Measurements from ENCODE around the gene CLIC2. TPM values are rescaled to one million over a fixed set of nuclear protein-coding genes. Genes with fewer than 3 reads are reported as not detected.

The CLIC2 gene
- total RNA-seq, 4 donors from 2014 or later: 1.9 to 31.4 (median 4.2) TPM

DNA sequence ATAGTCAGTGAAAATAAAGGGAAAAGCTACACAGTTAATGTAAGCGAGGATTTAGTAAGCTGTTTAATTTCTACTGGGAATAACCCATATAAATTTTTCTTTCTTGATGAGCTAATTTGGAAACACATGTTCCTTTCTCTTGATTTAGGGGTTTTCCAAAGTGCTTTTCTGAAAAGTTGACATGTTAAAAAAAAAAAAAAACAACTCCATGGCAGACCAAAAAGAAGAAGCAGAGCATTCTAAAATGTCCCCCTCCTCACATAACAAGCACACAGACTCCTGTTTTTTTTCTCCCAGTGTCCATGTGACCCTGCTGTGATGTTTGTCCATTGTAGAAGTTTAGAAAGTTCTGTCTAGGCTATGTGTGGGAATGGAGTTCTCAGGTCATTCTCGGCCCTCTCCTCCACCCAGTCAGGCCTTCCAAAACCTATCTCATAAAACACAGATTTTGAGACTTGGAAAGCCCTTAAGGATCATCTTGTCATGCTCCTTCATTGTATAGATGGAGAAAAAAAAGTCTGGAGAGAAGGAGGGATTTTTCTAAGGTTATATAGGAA is 792 bp downstream of the CLIC2 start:
- Histone ChIP-seq H3K9me3 (no peaks in the 10 kb centered on the region), H3K27me3 (no peaks in the 10 kb centered on the region), H3K27ac (peak overlapping the region in 2 of 4 donors; percentile 25 to 61), H3K4me3 (peak overlapping the region in 2 of 4 donors; percentile 15 to 31), H3K4me1 (no peaks in the 10 kb centered on the region), H3K36me3 (no peaks in the 10 kb centered on the region)
- no peak for DNase-seq
- no peak for TF ChIP-seq POLR2A (IDR thresholded peaks at IDR 0.05)
- TF ChIP-seq, protein P1, sequence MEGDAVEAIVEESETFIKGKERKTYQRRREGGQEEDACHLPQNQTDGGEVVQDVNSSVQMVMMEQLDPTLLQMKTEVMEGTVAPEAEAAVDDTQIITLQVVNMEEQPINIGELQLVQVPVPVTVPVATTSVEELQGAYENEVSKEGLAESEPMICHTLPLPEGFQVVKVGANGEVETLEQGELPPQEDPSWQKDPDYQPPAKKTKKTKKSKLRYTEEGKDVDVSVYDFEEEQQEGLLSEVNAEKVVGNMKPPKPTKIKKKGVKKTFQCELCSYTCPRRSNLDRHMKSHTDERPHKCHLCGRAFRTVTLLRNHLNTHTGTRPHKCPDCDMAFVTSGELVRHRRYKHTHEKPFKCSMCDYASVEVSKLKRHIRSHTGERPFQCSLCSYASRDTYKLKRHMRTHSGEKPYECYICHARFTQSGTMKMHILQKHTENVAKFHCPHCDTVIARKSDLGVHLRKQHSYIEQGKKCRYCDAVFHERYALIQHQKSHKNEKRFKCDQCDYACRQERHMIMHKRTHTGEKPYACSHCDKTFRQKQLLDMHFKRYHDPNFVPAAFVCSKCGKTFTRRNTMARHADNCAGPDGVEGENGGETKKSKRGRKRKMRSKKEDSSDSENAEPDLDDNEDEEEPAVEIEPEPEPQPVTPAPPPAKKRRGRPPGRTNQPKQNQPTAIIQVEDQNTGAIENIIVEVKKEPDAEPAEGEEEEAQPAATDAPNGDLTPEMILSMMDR (IDR thresholded peaks at IDR 0.05): no peak

DNA sequence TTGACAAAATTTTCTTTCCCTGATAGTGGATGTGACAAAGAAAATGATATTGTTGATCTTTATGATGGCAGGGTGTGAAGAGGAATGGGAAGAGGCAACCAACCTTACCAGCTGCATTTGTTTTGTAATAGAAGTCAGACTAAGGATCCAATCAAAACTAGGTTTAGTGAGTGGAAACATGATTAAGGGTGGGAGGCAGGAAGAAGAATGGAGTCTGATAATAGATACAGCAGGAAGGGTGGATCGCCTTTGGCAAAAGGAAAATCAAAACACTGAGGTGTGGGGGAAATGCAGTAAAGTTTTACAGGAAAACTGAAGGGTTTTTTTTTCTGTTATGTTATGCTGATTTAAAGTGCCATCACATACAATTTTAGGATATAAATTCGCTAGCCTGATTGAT is 3.4 kb downstream of the CLIC2 start:
- Histone ChIP-seq H3K4me1 (no peaks in the 10 kb centered on the region), H3K36me3 (no peaks in the 10 kb centered on the region), H3K27ac (no peak overlapping the region), H3K4me3 (no peak overlapping the region), H3K27me3 (no peaks in the 10 kb centered on the region), H3K9me3 (no peaks in the 10 kb centered on the region)
- TF ChIP-seq POLR2A (IDR thresholded peaks at IDR 0.05): no peak
- TF ChIP-seq, protein P1 (IDR thresholded peaks at IDR 0.05): no peak
- DNase-seq: no peak

DNA sequence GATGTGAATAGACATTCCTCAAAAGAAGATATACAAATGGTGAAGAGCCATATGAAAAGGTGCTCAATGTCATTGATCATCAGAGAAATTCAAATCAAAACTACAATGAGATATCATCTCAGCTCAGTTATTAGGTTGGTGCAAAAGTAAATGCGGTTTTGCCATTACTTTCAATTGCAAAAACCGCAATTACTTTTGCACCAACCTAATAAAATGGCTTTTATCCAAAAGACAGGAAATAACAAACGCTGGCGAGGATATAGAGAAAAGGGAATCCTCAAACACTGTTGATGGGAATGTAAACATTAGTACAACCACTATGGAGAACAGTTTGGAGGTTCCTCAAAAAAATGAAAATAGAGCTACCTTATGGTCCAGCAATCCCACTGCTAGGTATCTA is 5.1 kb downstream of the CLIC2 start:
- H3K4me3 ChIP-seq: no peak overlapping the region
- H3K36me3 ChIP-seq: no peaks in the 10 kb centered on the region
- no peaks in the 10 kb centered on the region for H3K9me3 ChIP-seq
- H3K27me3 ChIP-seq: no peaks in the 10 kb centered on the region
- H3K4me1 ChIP-seq: no peaks in the 10 kb centered on the region
- H3K27ac ChIP-seq: no peak overlapping the region
- DNase-seq: no peak
- no peak for TF ChIP-seq POLR2A (IDR thresholded peaks at IDR 0.05)
- TF ChIP-seq, protein P1 (IDR thresholded peaks at IDR 0.05): no peak

DNA sequence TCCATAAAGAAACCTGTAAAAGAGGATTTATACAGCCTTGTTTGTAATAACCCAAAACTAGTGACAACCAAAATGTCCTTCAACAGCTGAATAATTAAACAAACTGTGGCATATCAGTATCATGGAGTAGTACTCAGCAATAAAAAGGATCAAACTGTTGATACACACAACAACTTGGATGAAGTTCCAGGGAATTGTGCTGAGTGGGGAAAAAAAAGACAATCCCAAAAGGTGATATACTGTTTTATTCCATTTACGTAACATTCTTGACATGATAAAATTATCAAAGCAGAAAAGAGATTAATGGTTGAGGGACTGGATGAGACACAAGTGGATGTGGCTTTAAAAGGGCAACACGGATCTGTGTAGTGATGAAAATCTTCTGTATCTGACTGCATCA is 7.8 kb downstream of the CLIC2 start:
- H3K4me1 ChIP-seq: no peaks in the 10 kb centered on the region
- no peaks in the 10 kb centered on the region for H3K36me3 ChIP-seq
- no peak overlapping the region for H3K4me3 ChIP-seq
- TF ChIP-seq, protein P1 (IDR thresholded peaks at IDR 0.05): no peak
- TF ChIP-seq POLR2A (IDR thresholded peaks at IDR 0.05): no peak
- DNase-seq: no peak
- H3K27ac ChIP-seq: no peak overlapping the region
- H3K27me3 ChIP-seq: no peaks in the 10 kb centered on the region
- H3K9me3 ChIP-seq: no peaks in the 10 kb centered on the region

DNA sequence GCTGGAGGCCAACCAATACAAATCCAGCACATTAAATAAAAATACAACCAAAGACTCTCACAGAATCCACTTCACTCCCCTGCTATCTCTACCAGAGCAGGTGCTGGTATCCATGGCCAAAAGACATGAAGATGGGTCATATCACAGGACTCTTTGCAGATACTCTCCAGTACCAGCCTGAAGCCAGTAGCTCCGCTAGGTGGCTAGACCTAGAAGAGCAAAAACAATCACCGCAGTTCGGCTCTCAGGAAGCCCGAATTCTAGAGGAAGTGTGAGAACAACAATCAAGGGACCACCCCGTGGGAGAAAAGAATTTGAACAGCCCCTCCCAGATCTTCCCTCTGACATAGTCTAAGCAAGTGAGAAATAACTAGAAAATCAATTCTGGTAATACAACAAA is 20.2 kb downstream of the CLIC2 start:
- Histone ChIP-seq H3K36me3 (no peaks in the 10 kb centered on the region), H3K4me1 (no peaks in the 10 kb centered on the region), H3K27me3 (no peaks in the 10 kb centered on the region), H3K4me3 (no peak overlapping the region), H3K27ac (no peak overlapping the region), H3K9me3 (no peaks in the 10 kb centered on the region)
- TF ChIP-seq POLR2A (IDR thresholded peaks at IDR 0.05): no peak
- TF ChIP-seq, protein P1 (IDR thresholded peaks at IDR 0.05): no peak
- no peak for DNase-seq

DNA sequence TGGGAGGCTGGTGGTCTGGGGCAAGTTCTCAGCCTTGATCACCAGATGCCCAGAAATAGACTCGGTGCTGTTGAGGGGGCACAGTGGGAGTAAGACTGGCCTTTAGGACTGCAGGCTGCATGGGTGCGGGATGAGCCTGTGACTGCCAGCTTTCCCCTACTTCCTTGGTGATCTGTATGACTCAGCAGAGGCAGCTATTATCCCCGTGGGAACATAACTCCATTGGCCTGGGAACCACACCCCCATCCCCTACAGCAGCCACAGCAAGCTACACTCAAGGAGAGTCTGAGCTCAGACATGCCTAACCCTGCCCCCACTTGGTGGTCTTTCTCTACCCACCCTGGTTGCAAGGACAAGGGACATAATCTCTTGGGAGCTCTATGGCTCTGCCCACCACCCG is 20.6 kb downstream of the CLIC2 start:
- H3K4me3 ChIP-seq: no peak overlapping the region
- no peak overlapping the region for H3K27ac ChIP-seq
- H3K27me3 ChIP-seq: no peaks in the 10 kb centered on the region
- no peaks in the 10 kb centered on the region for H3K36me3 ChIP-seq
- no peak for DNase-seq
- TF ChIP-seq, protein P1 (IDR thresholded peaks at IDR 0.05): no peak
- TF ChIP-seq POLR2A (IDR thresholded peaks at IDR 0.05): no peak
- no peaks in the 10 kb centered on the region for H3K4me1 ChIP-seq
- H3K9me3 ChIP-seq: no peaks in the 10 kb centered on the region

Measured in Peyer's patch (tissue), 4 donors.